HepG2 (cell line): ENCODE measurements around the gene FAM9C. TPM values are rescaled to one million over a fixed set of nuclear protein-coding genes. Genes with fewer than 3 reads are reported as not detected.

ENCODE experiments used
- ATAC-seq: fragments of 200-7000 bp; cut with Tn5 transposase; 3 replicates; pipeline ENCODE4 v1.9.1; 2020; ENCODE audit warnings: mild to moderate bottlenecking, moderate library complexity
- BruUV-seq: library from RNA; stranded (reverse); fragments of 400-500 nt; replicated peaks from 2 replicates; lab custom pipeline; 2021; lab: Mats Ljungman, UMichigan
- CTCF ChIA-PET: fragments of 300-600 bp; formaldehyde crosslinking; extraction: SDS; loops from one replicate; lab custom pipeline; 2021; ENCODE audit warnings: low total read pairs, inconsistent platforms, low intra/inter-chr PET ratio; lab: Yijun Ruan, JAX
- POLR2A ChIA-PET: fragments of 350-600 bp; sonication (Branson Sonifier 250); formaldehyde crosslinking; loops from one replicate; lab custom pipeline; 2020; ENCODE audit warnings: antibody characterized with exemption, inconsistent platforms; lab: Yijun Ruan, JAX
- DNase-seq: peaks from one replicate; pipeline ENCODE4 v3.0.0-alpha.2; 2015; ENCODE audit warnings: low spot score
- FAIRE-seq: peaks from 3 replicates; lab custom pipeline; 2011; peaks lifted over from hg19 to GRCh38; lab: Jason Lieb, UNC
- H2AFZ ChIP-seq: one replicate; pipeline ENCODE4 v1.6.1; 2011; ENCODE audit warnings: low read length, inconsistent platforms
- H3K27ac ChIP-seq: fragments of 300-600 bp; 3 replicates; pipeline ENCODE4 v1.8.0; 2011; ENCODE audit warnings: mixed run types, mild to moderate bottlenecking, mixed read lengths, low read length, inconsistent platforms; ENCODE audit not compliant: insufficient read depth; ENCODE audit errors: extremely low read length
- H3K27me3 ChIP-seq, 2 experiments: fragments of 200-600 bp in 1 of 2; 2 replicates in 1 of 2; 3 replicates in 1 of 2; pipeline versions ENCODE4 v1.6.0 to v1.8.0; 2011; ENCODE audit warnings: low read length in 2 of 2, mild to moderate bottlenecking in 2 of 2, moderate library complexity in 2 of 2, inconsistent platforms in 1 of 2; ENCODE audit not compliant: insufficient read depth in 2 of 2, control insufficient read depth in 1 of 2
- H3K36me3 ChIP-seq, 2 experiments: fragments of 200-600 bp in 1 of 2; replicated peaks in 1 of 2; 2 replicates in 1 of 2; 3 replicates in 1 of 2; pipeline versions ENCODE4 v1.5.1 to v1.8.0; 2011; ENCODE audit warnings: low read length in 2 of 2, inconsistent platforms in 1 of 2; ENCODE audit not compliant: insufficient read depth in 2 of 2, control insufficient read depth in 1 of 2
- H3K4me1 ChIP-seq: 2 replicates; pipeline ENCODE4 v1.5.1; 2012; ENCODE audit warnings: low read length, inconsistent platforms; ENCODE audit not compliant: insufficient read depth
- H3K4me2 ChIP-seq: 2 replicates; pipeline ENCODE4 v1.6.0; 2011; ENCODE audit warnings: low read depth, low read length, inconsistent platforms
- H3K4me3 ChIP-seq, 3 experiments: fragments of 200-600 bp in 1 of 3; sonication (generic), shearing (Covaris generic) in 1 of 3; replicated peaks in 1 of 3; 2 replicates each; pipeline ENCODE4 v1.5.1; 2011 to 2016; ENCODE audit warnings: low read length in 3 of 3, inconsistent platforms in 2 of 3, low read depth in 2 of 3, mild to moderate bottlenecking in 2 of 3, control low read depth in 1 of 3, mixed read lengths in 1 of 3; ENCODE audit not compliant: insufficient read depth in 1 of 3
- H3K79me2 ChIP-seq: one replicate; pipeline ENCODE4 v1.6.1; 2011; ENCODE audit warnings: low read length, inconsistent platforms; ENCODE audit not compliant: insufficient read depth
- H3K9ac ChIP-seq: 2 replicates; pipeline ENCODE4 v1.6.0; 2011; ENCODE audit warnings: mild to moderate bottlenecking, low read depth, low read length, inconsistent platforms; ENCODE audit not compliant: insufficient read depth
- H3K9me3 ChIP-seq: 2 replicates; pipeline ENCODE4 v1.5.1; 2012; ENCODE audit warnings: mild to moderate bottlenecking, low read length
- H4K20me1 ChIP-seq: 2 replicates; pipeline ENCODE4 v1.6.0; 2011; ENCODE audit warnings: inconsistent platforms, mild to moderate bottlenecking, low read length, moderate library complexity; ENCODE audit not compliant: insufficient read depth
- AHR ChIP-seq: IDR thresholded peaks from 2 replicates; pipeline ENCODE4 v1.6.1; 2018; ENCODE audit warnings: missing genetic modification reagents, missing compliant biosample characterization
- CCAR2 ChIP-seq: fragments of 200-400 bp; formaldehyde crosslinking; optimal IDR thresholded peaks from 2 replicates; pipeline ENCODE3; 2018; ENCODE audit warnings: low read depth, mild to moderate bottlenecking, low read length, moderate library complexity
- KDM1A ChIP-seq: IDR thresholded peaks from 2 replicates; pipeline ENCODE4 v1.6.1; 2016; ENCODE audit warnings: missing compliant biosample characterization
- KDM6A ChIP-seq: IDR thresholded peaks from 2 replicates; pipeline ENCODE4 v1.6.1; 2016; ENCODE audit warnings: low read depth
- ZEB1 ChIP-seq: IDR thresholded peaks from 2 replicates; pipeline ENCODE4 v1.6.1; 2012; ENCODE audit warnings: mild to moderate bottlenecking, low read depth, inconsistent platforms; ENCODE audit not compliant: insufficient replicate concordance
- ZFP36L1 ChIP-seq: sonication (generic); formaldehyde crosslinking; IDR thresholded peaks from 2 replicates; pipeline ENCODE4 v1.8.0; 2022; ENCODE audit warnings: mild to moderate bottlenecking, missing genetic modification reagents, moderate library complexity
- ZFP90 ChIP-seq: sonication (generic); formaldehyde crosslinking; IDR thresholded peaks from 2 replicates; pipeline ENCODE4 v1.8.0; 2022; ENCODE audit warnings: missing genetic modification reagents, mild to moderate bottlenecking, inconsistent platforms, borderline replicate concordance
- ZNF326 ChIP-seq: sonication (generic); formaldehyde crosslinking; IDR thresholded peaks from 2 replicates; pipeline ENCODE4 v1.4.0; 2020; ENCODE audit warnings: missing genetic modification reagents, borderline replicate concordance
- ZNF883 ChIP-seq: sonication (generic); formaldehyde crosslinking; IDR thresholded peaks from 2 replicates; pipeline ENCODE4 v1.5.1; 2020; ENCODE audit warnings: mild to moderate bottlenecking, missing genetic modification reagents; ENCODE audit errors: not compliant biosample characterization
- WGBS: methylation state at CpG from one replicate; pipeline ENCODE4 v1.1.6; 2017; ENCODE audit warnings: low lambda C conversion rate; 5-methylcytosine and 5-hydroxymethylcytosine counted together
- in situ Hi-C: cut with HindIII; loops from 2 replicates; pipeline ENCODE4 v1.10.0; 2017; ENCODE audit warnings: low pct_unique_long_range_greater_than_20kb; ENCODE audit not compliant: extremely low pct_ligation_motif_present
- intact Hi-C: fragments of 100-400 bp; cut with micrococcal nuclease; formaldehyde crosslinking; loops from one replicate; pipeline ENCODE4 v1.10.0; 2022; ENCODE audit not compliant: unreplicated experiment
- polyA plus RNA-seq, 8 experiments: library from polyadenylated mRNA; depleted of rRNA in 3 of 8; stranded (reverse) in 7 of 8; unstranded in 1 of 8; fragments of >200 nt; fragmentation: Illumina TruSeq in 4 of 8; extraction: Trizol in 4 of 8; gene quantifications; 2 replicates each; pipeline versions ENCODE4 v1.2.1 to v1.2.3, GENCODE V29; 2011 to 2016; ENCODE audit warnings: low read depth in 4 of 8, missing spikeins in 1 of 8, mixed read lengths in 1 of 8; ENCODE audit not compliant: insufficient read depth in 1 of 8
- total RNA-seq, 5 experiments: library from RNA; depleted of rRNA; stranded (reverse); fragments of >200 nt; fragmentation: Illumina TruSeq; extraction: Trizol; gene quantifications; 2 replicates each; pipeline ENCODE4 v1.2.3, GENCODE V29; 2016; ENCODE audit warnings: low read depth in 1 of 5

FAM9C gene
- total and polyA plus RNA-seq, 2 of the 13 experiments (the other 11 are each of a cell fraction or from before 2014, with no cell fraction given): not detected

DNA sequence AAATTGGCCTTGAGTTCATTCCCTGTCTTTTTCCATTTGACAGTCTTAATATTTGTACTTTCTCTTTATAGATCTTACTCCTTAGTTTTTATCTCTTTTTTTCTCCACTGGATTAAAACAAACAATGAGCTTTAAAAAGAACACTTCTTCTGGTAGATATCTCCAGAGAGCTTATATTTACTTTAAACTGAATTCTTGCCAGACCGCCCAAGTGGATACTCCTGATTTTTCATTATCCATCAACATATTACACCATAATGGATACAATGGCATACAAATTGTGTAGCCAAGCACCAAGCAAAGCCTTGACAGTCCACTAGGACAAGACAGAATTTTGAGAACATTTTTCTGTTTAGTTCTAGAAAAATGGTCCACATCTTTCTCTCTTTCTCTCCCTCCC, 50.6 kb downstream of the FAM9C start:
- BruUV-seq: no TSS peak
- DNase-seq (no peak), ATAC-seq (no peak), FAIRE-seq (no peak)
- no peaks in the 10 kb centered on the region for H3K79me2 ChIP-seq
- ChIA-PET POLR2A (no interaction called here), CTCF (no interaction called here)
- H3K4me2 ChIP-seq: no peak overlapping the region
- H3K4me1 ChIP-seq: peaks cover 2% of the 10 kb centered on the region; the same call in 1 of the 2 replicates
- no peaks in the 10 kb centered on the region for H4K20me1 ChIP-seq
- H3K27me3 ChIP-seq: no peaks in the 10 kb centered on the region
- H3K9me3 ChIP-seq: no peaks in the 10 kb centered on the region
- no peak overlapping the region for H3K27ac ChIP-seq
- WGBS: 100% methylated on average over 1 of the region's 1 CpG
- H3K9ac ChIP-seq: no peak overlapping the region
- intact Hi-C loops: no loop called here
- H2AFZ ChIP-seq: no peak overlapping the region
- in situ Hi-C loops: no loop called here
- TF ChIP-seq KDM1A (CRISPR knock-in tag): no peak
- no peak for TF ChIP-seq AHR
- no peak for TF ChIP-seq ZFP36L1 (CRISPR knock-in tag)
- no peak overlapping the region for H3K4me3 ChIP-seq
- H3K36me3 ChIP-seq: no peaks in the 10 kb centered on the region

DNA sequence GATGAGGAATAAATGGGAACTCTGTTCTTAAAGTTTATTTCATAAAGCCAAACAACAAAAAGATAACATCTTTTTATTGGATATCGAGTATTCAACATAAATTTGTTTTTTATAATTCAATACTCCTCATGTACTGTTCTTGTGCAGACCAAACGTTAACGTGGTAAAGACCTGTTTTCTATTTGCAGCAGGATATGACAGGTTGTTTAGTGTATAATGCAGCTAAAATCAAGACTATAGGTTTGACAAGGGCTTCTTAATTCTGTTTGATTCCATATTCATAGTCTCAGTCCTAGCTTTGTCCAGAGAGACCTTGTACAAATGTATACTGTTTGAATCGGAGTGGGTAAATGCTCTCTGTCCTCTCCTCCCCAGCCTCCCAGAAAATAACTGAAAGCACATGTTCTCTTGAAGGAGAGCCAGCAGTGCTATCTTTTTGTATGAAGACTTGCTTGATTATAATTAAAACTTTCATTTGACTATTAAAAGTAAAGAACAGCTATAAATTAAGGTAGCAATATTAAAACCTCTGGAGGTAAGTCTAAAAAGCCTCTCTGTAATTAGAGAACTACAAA, 51.8 kb downstream of the FAM9C start:
- Histone ChIP-seq H3K27ac (no peak overlapping the region), H3K9ac (no peak overlapping the region), H3K4me2 (no peak overlapping the region), H3K27me3 (no peaks in the 10 kb centered on the region), H3K4me1 (peaks cover 9% of the 10 kb centered on the region), H3K36me3 (no peaks in the 10 kb centered on the region), H3K4me3 (no peak overlapping the region), H4K20me1 (no peaks in the 10 kb centered on the region), H3K9me3 (no peaks in the 10 kb centered on the region), H2AFZ (no peak overlapping the region), H3K79me2 (no peaks in the 10 kb centered on the region)
- DNase-seq: no peak
- WGBS: 69% methylated on average over 4 of the region's 4 CpGs
- in situ Hi-C loops: no loop called here
- no peak for FAIRE-seq
- no TSS peak for BruUV-seq
- ChIA-PET POLR2A (no interaction called here), CTCF (no interaction called here)
- intact Hi-C loops: no loop called here
- ATAC-seq: no peak
- no peak for TF ChIP-seq CCAR2
- no peak for TF ChIP-seq ZFP90 (CRISPR knock-in tag)
- TF ChIP-seq ZNF883 (CRISPR knock-in tag): no peak
- TF ChIP-seq ZEB1: no peak
- TF ChIP-seq ZNF326: no peak
- TF ChIP-seq KDM6A (CRISPR knock-in tag): no peak
